ENCODE results near the gene ZBTB9. TPM values are rescaled to one million over a fixed set of nuclear protein-coding genes. Genes with fewer than 3 reads are reported as not detected.

The ZBTB9 gene
- total RNA-seq, 1 experiment from 2014 or later: 14.2 TPM

- Histone ChIP-seq H3K4me3 (replicated peaks in 1 of 2; ENCODE audit: low read depth in 1 of 2, low read length in 2 of 2) (0 out of 4 replicates have a peak overlapping the region, but pooled peaks of 1 of the 2 experiments have one; percentile 8), H3K27me3 (ENCODE audit: insufficient read depth, low read length) (no peaks in the 10 kb centered on the region), H4K20me1 (ENCODE audit: insufficient read depth) (no peaks in the 10 kb centered on the region), H3K9ac (ENCODE audit: low read length) (peak overlapping the region; percentile 14; the same call in 1 of the 2 replicates), H3K9me2 (ENCODE audit: insufficient read depth) (no peaks in the 10 kb centered on the region), H3K4me2 (ENCODE audit: low read length) (peak overlapping the region; percentile 75), H3K36me3 (ENCODE audit: control insufficient read depth in 1 of 2, insufficient read depth in 2 of 2, low read length in 2 of 2) (peaks cover 0 to 4% of the 10 kb centered on the region in 2 experiments; a peak in 2 of 4 replicates), H3K4me1 (ENCODE audit: control insufficient read depth in 1 of 2, insufficient read depth in 2 of 2, low read length in 2 of 2) (peaks cover 23 to 57% of the 10 kb centered on the region in 2 experiments), H3K79me2 (ENCODE audit: insufficient read depth, low read length) (no peaks in the 10 kb centered on the region), H2AFZ (ENCODE audit: low read depth, low read length, poor library complexity, severe bottlenecking) (no peak overlapping the region), H3K27ac (ENCODE audit: low read depth, low read length) (no peak overlapping the region), H3K9me3 (ENCODE audit: control insufficient read depth in 1 of 2, insufficient read depth in 1 of 2, low read depth in 1 of 2, low read length in 2 of 2) (no peaks in the 10 kb centered on the region)
- no TSS peak for BruUV-seq (replicated peaks)
- DNase-seq (ENCODE audit: low read depth, low spot score) (no peak), ATAC-seq (no peak)
- ChIA-PET CTCF (no interaction called here), RAD21 (ENCODE audit: low non-redundant PET in 1 of 2, low total read pairs in 2 of 2, uncharacterized antibody in 2 of 2, unreplicated experiment in 2 of 2) (no interaction called here), POLR2A (no interaction called here)
- TF ChIP-seq ELF1 (IDR thresholded peaks at IDR 0.05; ENCODE audit: borderline replicate concordance, low read depth): no peak
- no peak for TF ChIP-seq POLR2AphosphoS5 (IDR thresholded peaks at IDR 0.05; ENCODE audit: low read depth, low read length)
- TF ChIP-seq SRF (IDR thresholded peaks at IDR 0.05; ENCODE audit: low read depth): no peak
- no peak for TF ChIP-seq EGR1 (IDR thresholded peaks at IDR 0.05; ENCODE audit: low read depth)
- intact Hi-C loops (cut with micrococcal nuclease): no loop called here
These were observed 21.8 kb upstream of the ZBTB9 start for GRCh38 chr6:33432546-33432945.

DNA sequence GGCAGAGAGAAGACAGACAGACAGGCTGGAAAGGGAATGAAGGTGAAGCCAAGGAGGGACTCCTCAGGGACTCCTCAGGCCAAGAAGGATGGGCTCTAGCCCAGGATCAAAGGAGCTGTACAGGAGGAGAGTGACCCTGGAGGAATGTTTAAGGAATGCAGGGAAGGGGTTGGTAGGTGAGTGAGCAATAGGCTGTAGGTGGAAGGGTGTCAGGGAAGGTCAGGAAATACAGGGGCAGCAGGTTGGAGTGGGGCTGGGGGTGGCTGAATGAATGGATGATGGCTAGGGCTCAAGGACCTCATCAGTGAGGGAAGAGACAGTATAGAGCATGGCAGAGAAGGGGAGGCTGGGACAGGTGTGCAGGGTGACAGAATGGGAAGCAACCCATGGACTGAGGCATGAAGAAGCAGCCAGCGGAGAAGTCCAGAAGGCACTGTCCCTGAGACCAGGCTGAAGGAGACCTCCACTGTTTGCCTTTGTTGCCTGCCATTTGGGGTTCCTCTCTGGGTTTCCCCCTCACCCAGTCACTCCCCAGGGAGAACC lies 21.3 kb upstream of the ZBTB9 start:
- intact Hi-C loops (cut with micrococcal nuclease): no loop called here
- no peak overlapping the region for H2AFZ ChIP-seq (ENCODE audit: low read depth, low read length, poor library complexity, severe bottlenecking)
- no peaks in the 10 kb centered on the region for H4K20me1 ChIP-seq (ENCODE audit: insufficient read depth)
- peaks cover 23 to 56% of the 10 kb centered on the region in 2 experiments for H3K4me1 ChIP-seq (ENCODE audit: control insufficient read depth in 1 of 2, insufficient read depth in 2 of 2, low read length in 2 of 2)
- DNase-seq (ENCODE audit: low read depth, low spot score) (no peak), ATAC-seq (peak; percentile 50)
- ChIA-PET RAD21 (ENCODE audit: low non-redundant PET in 1 of 2, low total read pairs in 2 of 2, uncharacterized antibody in 2 of 2, unreplicated experiment in 2 of 2) (no interaction called here), POLR2A (no interaction called here), CTCF (no interaction called here)
- peak overlapping the region; percentile 75 for H3K4me2 ChIP-seq (ENCODE audit: low read length)
- H3K4me3 ChIP-seq (replicated peaks in 1 of 2; ENCODE audit: low read depth in 1 of 2, low read length in 2 of 2): peak overlapping the region in 1 of 2 experiments; percentile 8; a peak in 1 of 4 replicates
- H3K9ac ChIP-seq (ENCODE audit: low read length): peak overlapping the region; percentile 14; the same call in 1 of the 2 replicates
- no peaks in the 10 kb centered on the region for H3K9me3 ChIP-seq (ENCODE audit: control insufficient read depth in 1 of 2, insufficient read depth in 1 of 2, low read depth in 1 of 2, low read length in 2 of 2)
- TF ChIP-seq TCF7L2 (IDR thresholded peaks at IDR 0.05; ENCODE audit: borderline replicate concordance, extremely low read depth, insufficient read depth, insufficient read length) (no peak), RAD21 (IDR thresholded peaks at IDR 0.05; ENCODE audit: low read depth) (no peak), FOSL1 (IDR thresholded peaks at IDR 0.05; ENCODE audit: low read depth) (no peak), EZH2 (IDR thresholded peaks at IDR 0.05) (no peak), JUND (IDR thresholded peaks at IDR 0.05) (no peak), SIN3A (IDR thresholded peaks at IDR 0.05; ENCODE audit: low read depth) (no peak), EZH2phosphoT487 (IDR thresholded peaks at IDR 0.05; ENCODE audit: borderline replicate concordance) (no peak), EGR1 (IDR thresholded peaks at IDR 0.05; ENCODE audit: low read depth) (no peak), SP1 (IDR thresholded peaks at IDR 0.05; ENCODE audit: low read depth) (no peak), ATF3 (IDR thresholded peaks at IDR 0.05) (no peak), CBX3 (IDR thresholded peaks at IDR 0.05; ENCODE audit: low read depth) (no peak), ZBTB33 (IDR thresholded peaks at IDR 0.05; ENCODE audit: extremely low read depth, insufficient replicate concordance, low read length) (no peak)
- BruUV-seq (replicated peaks): no TSS peak
- no peak overlapping the region for H3K27ac ChIP-seq (ENCODE audit: low read depth, low read length)
- no peaks in the 10 kb centered on the region for H3K27me3 ChIP-seq (ENCODE audit: insufficient read depth, low read length)
- peaks cover 0 to 4% of the 10 kb centered on the region in 2 experiments; a peak in 2 of 4 replicates for H3K36me3 ChIP-seq (ENCODE audit: control insufficient read depth in 1 of 2, insufficient read depth in 2 of 2, low read length in 2 of 2)
- H3K9me2 ChIP-seq (ENCODE audit: insufficient read depth): no peaks in the 10 kb centered on the region
- no peaks in the 10 kb centered on the region for H3K79me2 ChIP-seq (ENCODE audit: insufficient read depth, low read length)

Data from HCT116 (cell line).